GM21717 (cell line): ENCODE results near the gene KCTD1.

Source experiments
- ATAC-seq: cut with Tn5 transposase; IDR thresholded peaks from one replicate; pipeline ENCODE4 v1.9.1; 2021; ENCODE audit warnings: mild to moderate bottlenecking, moderate library complexity; ENCODE audit not compliant: unreplicated experiment

Gene KCTD1

DNA sequence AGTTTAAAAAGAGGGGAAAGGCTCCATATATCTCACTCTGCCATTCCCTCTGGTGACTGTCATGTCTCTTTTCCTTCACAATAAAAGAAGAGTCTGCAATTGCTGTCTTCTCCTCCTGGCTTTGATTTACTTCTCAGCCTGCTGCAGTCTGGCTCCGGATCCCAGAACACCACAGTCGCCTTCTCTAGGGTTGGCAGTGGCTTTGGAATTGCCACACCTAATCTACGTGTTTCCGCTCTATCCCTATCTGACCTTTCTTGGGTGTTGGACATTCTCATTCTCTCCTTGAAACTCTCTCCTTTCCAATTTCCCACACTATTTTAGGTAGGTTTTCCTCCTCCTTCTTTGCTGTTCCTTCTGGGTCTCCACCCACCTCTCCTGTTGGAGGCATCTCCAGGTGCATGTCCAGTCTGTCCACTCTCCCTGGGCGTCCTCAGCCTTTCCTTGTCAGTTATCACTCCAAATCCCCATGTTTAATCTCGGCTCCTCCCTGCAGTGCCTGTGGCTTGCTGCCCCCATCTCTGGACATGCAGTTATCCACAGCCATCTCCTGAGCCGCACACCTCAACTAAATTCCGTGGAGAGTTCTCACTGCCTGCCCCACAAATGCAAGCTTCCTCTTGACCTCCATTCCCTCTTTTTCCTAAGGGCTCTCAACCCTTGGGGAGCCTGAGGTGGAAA is 112.8 kb downstream of the KCTD1 start:
- ATAC-seq: no peak

DNA sequence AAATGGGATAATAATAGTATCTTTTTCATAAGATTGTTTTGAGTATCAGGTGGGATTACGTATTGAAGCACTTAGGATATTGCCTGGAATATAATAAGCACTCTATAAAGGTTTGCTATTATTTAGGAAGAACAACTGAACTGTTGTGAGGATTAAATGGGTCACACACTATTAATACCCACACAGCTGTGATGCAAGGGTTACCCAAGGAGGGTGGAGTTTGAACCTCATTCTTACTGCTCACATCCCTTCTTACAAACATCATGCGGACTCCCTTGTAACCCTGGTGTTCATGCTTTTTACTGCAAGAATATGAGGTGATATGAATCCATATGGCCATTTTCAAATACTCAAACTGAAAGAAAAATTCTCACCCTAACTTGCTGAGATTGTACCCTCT is 113.5 kb downstream of the KCTD1 start:
- ATAC-seq: no peak

GRCh38 chr18:26432651-26433424 is 115.5 kb downstream of the KCTD1 start:
- ATAC-seq: peak; percentile 82

DNA sequence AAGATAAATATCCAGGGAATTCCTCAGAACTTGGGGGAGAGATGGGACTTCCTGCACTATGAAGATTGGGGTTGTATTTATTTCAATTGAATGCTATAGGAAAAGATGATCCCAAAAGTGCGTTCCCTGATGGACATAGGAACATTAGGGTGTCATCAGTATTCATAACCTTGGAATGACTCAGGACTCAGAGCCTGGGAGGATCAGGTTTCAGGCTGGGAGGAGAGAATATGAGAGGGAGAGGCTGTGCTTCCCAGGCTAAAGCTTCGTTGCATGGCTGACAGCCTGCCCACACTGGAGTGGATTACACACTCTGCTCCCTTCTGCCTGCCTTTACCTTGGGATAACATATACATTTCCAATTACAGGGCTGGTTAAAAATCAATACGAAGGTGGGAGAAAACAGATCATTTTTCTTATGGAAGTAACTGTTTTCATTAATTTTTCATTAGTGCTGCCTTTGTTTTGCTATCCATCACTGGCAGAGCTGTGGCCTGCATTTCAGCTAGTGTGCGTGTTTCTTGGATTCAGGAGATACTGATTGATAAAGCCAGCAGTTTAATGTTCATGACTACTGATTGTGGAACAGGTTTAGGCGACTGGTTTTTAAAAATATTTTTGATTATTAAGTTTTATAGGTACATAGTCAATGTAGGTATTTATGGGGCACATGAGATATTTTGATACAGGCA is 118.7 kb downstream of the KCTD1 start:
- ATAC-seq: no peak

DNA sequence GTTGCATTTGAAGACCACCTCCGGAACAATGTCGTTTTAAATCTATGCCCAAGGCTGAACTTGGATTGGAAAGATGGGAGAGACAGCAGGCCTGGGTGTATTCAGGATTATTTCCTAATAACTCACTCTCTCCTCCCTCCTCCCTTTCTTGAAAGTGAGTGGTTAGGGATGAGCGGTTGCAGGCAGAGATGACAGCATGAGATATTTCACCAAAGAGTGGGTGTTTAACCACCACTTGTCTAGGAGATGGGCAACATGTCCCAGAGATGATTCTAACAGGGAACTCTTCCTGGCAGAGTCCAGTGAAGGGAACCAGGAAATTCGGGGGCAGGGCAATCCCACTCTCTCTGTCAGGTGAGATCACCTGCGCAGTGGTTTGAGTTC is 123.2 kb downstream of the KCTD1 start:
- ATAC-seq: no peak

DNA sequence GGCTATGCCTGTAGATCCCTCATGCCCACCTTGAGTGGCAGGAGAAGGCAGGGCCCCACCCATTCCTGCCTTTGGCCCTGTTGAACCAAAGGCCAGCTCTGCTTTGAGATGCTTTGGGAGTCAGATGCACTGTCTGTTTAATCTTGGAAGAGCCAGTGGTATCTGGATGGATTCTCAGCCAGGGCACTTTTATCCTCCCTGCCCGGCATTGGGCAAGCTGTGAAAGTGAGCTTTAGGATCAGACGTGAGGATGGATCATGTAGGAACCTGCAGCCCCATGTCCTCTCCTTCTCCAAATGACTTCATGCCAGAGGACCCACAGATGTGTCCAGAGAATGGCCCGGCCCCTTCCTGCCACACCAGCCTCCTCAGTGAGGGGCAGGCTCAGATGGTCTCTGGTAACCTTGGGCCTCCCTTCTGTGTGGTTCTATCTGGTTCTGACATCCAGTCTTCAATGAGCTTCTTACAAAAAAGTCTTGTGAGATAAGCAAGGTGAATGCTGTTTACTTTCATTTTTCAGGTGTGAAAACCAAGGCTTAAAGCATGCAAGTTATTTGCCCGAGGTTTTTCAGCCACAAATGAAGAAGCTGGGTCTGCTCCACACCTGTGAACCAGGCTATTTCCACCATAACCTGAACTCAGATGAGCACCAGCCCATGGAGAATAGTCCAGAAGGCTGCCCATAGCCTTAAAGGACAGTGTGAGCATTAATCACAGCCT is 123.8 kb downstream of the KCTD1 start:
- ATAC-seq: no peak

- peak; percentile 86 for ATAC-seq
Observed at GRCh38 chr18:26422472-26423162, 125.7 kb downstream of the KCTD1 start.

DNA sequence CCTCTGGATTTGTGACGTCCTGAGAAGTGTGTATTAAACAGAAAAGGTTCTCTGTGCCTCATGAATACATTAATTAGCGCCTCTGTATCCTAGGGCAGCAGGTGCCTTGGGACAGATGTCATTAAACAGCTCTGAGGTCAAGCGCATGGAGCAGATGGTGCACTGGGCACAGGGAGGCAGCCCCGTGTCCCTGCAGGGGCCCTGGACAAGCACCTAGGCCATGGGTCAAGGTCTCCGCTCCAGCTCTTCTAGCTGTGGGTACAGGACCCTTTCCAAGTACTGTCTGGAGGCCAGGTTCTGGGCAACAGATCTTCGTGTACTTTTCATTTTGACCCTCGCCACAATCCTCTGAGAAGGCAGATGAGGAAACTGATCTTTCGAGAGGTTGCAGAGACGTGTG is 126.4 kb downstream of the KCTD1 start:
- no peak for ATAC-seq

DNA sequence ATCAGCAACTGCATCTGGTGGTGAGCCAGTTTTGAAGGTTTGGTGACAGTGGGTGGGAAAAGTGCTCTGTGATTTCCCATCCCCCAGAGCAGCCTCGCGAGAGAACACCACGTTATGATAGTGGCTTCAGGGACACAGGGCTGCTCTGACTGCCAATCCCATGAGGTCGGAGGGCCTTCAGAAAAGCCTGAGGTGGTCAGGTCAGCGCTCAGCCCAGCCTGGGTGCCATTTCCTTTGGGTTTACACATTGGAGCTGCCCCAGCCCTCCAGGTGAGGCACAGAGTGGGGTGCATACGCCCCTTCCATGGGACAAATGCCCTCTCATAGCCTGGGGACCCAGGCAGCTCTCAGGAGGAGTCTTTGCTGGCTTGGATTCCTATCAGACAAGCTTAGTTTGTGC is 126.8 kb downstream of the KCTD1 start:
- ATAC-seq: no peak

DNA sequence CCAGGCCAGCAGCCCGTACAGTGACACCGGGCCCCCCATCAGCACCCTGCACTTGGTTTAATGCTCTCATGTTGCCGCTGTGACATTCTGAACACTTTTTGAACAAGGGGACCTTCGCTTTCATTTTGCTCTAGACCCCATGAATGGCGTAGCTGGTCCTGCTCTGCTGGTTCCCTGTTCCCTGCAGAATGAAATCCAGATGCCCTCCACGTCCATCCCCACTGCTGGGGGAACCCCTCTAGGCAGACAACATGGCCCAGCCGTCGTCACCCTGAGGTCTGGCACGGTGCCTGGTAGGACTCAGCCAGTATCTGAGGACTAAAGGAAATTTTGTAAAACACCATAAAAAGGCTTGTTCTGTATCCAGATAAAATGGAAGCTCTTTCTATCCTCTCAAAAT is 128.6 kb downstream of the KCTD1 start:
- no peak for ATAC-seq

DNA sequence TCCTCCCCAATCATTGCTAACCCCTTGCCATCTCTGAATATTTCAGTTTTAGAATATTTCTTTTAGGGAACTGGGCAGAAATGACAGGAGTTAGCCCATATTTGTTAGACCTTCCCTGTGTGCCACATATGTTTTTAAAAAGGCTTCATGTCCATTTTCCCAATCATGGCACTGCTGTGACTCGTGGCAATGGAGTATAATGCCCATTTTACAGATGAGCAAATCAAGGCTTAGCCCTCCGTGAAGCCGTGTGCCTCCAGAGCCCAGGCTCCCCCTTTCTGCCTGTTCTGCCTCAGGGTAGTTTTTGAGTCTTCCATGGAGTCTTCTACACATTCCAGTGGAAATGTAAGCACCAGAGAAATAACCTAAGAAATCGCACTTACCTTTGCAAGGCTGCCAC is 130.1 kb downstream of the KCTD1 start:
- ATAC-seq: no peak

GRCh38 chr18:26417190-26417589 is 131.2 kb downstream of the KCTD1 start:
- no peak for ATAC-seq

DNA sequence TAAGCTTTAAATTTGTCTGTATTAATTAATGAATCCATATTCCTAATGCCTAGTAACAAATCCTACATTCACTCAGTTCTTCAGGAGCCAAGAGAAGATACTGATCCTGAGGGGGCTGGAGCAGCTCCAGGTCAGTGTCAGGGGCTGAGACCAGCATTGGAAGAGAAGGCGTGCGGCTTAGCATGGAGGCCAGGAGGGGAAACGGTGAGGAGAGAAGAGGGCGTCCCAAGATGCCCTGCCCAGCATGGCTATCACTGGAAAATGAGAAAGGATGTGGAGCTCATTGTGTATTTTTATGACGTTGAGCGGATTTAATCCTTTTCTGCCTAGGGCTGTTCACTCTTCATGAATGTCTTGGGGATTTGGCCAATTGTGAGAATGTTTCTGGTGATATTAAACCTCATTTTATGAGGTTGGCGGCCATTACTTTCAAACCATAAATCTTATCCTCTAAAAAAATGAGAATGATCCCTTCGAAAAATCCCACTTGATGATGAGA is 131.7 kb downstream of the KCTD1 start:
- no peak for ATAC-seq

DNA sequence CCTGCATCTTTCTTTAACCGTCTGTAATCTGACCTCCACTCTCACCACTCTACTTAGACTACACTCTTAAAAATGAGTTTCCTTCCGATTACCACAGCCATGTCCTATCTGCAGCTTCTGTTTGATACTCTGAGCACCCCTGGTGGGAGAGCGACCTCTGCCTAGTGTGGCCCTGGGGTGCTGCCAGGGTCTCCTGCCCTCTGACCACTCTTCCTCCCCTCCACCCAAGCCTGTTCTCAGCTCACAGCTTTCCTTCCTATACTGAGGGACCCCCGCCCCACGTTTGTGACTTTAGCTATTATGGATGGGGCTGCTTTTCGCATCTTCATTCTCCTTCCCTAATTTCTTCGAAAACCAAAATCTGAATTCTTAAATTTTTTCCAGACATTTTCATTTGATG is 132.7 kb downstream of the KCTD1 start:
- no peak for ATAC-seq

DNA sequence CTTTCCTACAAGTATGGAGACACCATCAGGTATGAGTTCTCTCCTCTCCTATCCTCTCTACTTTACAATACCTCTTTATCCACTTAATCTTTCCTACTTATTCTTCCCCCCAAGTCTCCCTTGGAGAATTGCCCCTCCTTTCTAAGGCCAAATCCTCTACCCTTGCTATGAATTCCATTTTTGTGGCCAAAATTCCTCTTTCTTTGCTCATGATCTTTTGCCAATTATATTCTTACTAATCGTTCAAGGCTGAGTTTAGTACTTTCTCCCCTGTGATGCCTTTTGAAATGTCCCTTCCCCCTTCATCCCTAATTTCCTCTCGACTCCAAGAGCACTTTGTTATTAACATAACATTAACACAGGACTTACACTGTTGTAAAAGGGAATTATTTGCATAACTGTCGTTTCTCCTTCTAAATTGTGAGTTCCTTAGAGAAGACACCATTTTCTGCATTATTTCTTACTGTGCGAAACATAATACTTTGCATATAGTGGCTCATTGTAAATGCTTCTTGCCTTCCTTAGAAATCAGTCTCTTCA is 133.4 kb downstream of the KCTD1 start:
- ATAC-seq: no peak

DNA sequence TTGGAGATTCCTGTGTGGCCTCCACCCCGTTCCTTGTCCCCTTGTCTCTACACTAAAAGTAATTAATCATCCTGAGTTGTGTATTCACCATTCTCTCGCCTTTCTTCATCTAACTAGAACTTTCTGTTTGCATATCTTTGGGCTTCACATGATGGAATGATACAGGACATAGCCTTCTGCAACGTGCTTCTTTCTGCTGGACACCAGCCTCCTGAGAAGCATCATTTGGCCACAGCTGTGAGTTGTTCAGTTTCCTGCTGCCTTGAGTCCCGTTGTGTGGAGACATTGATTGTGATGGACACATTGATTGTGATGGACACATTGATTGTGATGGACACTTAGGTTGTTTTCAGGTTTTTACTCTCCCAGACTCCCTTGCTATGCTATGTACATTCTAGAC is 139.3 kb downstream of the KCTD1 start:
- ATAC-seq: no peak

- ATAC-seq: no peak
Observed at GRCh38 chr18:26407736-26408601, 140.4 kb downstream of the KCTD1 start.

DNA sequence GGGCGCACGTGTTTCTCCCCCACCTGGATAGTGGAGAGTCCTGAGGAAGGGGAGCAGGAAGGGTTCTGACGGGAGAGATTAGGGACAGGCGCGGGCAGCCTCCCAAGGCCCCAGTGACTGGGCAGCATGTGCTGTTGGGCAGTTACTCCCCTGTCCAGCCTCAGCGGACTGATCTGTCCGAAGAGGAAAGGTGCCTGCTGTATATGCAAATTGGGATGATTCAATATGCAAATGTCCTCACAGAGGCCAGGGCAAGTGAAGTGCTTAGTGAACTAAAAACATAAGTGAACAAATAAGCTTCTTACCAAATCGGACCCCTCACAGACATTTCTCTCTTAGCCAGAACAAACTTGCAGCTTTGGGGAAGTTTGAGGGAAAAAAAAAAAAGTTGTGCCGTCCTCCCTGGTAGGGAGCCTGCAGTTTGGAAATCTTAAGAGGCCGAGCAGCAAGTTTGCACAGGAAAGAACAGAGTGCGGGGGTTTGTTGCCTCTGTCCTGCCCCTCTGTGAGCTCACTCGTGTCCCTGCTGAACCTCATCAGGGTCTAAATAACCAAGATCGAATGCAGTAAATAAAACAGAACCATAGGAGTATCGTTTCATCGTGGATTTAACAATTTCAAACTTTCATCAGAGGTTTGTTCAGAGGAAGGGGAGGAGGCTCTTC is 141.4 kb downstream of the KCTD1 start:
- no peak for ATAC-seq

DNA sequence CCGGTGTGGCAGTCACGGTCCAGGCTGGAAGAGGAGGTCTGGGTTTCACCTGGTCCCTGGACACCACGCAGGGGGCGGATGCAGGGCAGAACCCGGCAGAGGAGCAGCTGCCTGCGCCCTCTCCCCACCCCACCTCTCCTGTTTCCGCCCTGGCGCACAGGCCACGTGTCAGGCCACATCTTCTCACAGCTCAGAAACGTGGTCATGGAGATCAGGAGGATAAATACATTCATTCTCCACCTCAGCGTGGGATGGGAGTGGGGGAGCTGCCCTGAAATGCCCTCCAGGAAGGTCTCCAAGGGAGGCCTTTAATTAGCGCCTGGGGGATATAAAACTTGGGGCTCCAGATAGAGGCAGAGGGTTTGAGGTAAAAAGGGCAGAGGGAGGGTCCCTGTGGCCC is 142.0 kb downstream of the KCTD1 start:
- no peak for ATAC-seq
